Hippocampal formation (tissue), 2 donors: ENCODE data around the gene PCDHA2.
"Not testable (repeated sequence)": the region's sequence is repeated elsewhere in the genome, so short reads cannot be mapped to it uniquely, and the experiment has no call there.

ENCODE experiments used
- DNase-seq, 2 donors: peaks; one replicate each; lab custom pipeline; 2025; lab: John Stamatoyannopoulos, UW

PCDHA2 gene

GRCh38 chr5:140794595-140795258 lies at the start of gene PCDHA2:
PCDHA2 (plus strand) TSS chr5:140794852.
- peak in 1 of 2 donors; percentile 33 for DNase-seq

GRCh38 chr5:140753561-140753960 lies 41.1 kb upstream of the PCDHA2 start:
- no peak for DNase-seq

- DNase-seq = no peak
Measured at GRCh38 chr5:140764177-140764973, 30.3 kb upstream of the PCDHA2 start.

- no peak for DNase-seq
Measured at GRCh38 chr5:140767444-140767843, 27.2 kb upstream of the PCDHA2 start.

GRCh38 chr5:140780512-140780911 lies 14.1 kb upstream of the PCDHA2 start:
- no peak for DNase-seq

- DNase-seq = no peak
Measured at GRCh38 chr5:140785905-140786686, 8.6 kb upstream of the PCDHA2 start, which contains the start of gene PCDHA1. PCDHA1 (plus strand) TSS chr5:140786140.

GRCh38 chr5:140787422-140787821 lies 7.2 kb upstream of the PCDHA2 start:
- not testable (repeated sequence) for DNase-seq

GRCh38 chr5:140787849-140788504 lies 6.7 kb upstream of the PCDHA2 start:
- not testable (repeated sequence) for DNase-seq

GRCh38 chr5:140791089-140791488 lies 3.6 kb upstream of the PCDHA2 start:
- DNase-seq = no peak

- DNase-seq = no peak
Measured at GRCh38 chr5:140795259-140795641, 598 bp downstream of the PCDHA2 start.

- DNase-seq = not testable (repeated sequence)
Measured at GRCh38 chr5:140796072-140796717, 1.5 kb downstream of the PCDHA2 start.

- no peak for DNase-seq
Measured at GRCh38 chr5:140796718-140797095, 2.1 kb downstream of the PCDHA2 start.

- DNase-seq = peak in 1 of 2 donors; percentile 42
Measured at GRCh38 chr5:140800816-140801493, 6.3 kb downstream of the PCDHA2 start, which contains the start of gene PCDHA3. PCDHA3 (plus strand) TSS chr5:140801057.

- DNase-seq = peak in 1 of 2 donors; percentile 12
Measured at GRCh38 chr5:140801494-140801841, 6.8 kb downstream of the PCDHA2 start.

GRCh38 chr5:140802381-140802780 lies 7.7 kb downstream of the PCDHA2 start:
- DNase-seq = not testable (repeated sequence)

- no peak for DNase-seq
Measured at GRCh38 chr5:140802781-140803271, 8.2 kb downstream of the PCDHA2 start.

- peak; percentile 31 to 38 for DNase-seq
Measured at GRCh38 chr5:140806834-140807775, 12.5 kb downstream of the PCDHA2 start, which contains the start of gene PCDHA4. PCDHA4 (plus strand) TSS chr5:140807068.

GRCh38 chr5:140808241-140808888 lies 13.7 kb downstream of the PCDHA2 start:
- not testable (repeated sequence) for DNase-seq

- no peak for DNase-seq
Measured at GRCh38 chr5:140808889-140809291, 14.2 kb downstream of the PCDHA2 start.
